Measurements from ENCODE around the gene CBS.
"Not testable (repeated sequence)": the region's sequence is repeated elsewhere in the genome, so short reads cannot be mapped to it uniquely, and the experiment has no call there.

CBS gene

DNA sequence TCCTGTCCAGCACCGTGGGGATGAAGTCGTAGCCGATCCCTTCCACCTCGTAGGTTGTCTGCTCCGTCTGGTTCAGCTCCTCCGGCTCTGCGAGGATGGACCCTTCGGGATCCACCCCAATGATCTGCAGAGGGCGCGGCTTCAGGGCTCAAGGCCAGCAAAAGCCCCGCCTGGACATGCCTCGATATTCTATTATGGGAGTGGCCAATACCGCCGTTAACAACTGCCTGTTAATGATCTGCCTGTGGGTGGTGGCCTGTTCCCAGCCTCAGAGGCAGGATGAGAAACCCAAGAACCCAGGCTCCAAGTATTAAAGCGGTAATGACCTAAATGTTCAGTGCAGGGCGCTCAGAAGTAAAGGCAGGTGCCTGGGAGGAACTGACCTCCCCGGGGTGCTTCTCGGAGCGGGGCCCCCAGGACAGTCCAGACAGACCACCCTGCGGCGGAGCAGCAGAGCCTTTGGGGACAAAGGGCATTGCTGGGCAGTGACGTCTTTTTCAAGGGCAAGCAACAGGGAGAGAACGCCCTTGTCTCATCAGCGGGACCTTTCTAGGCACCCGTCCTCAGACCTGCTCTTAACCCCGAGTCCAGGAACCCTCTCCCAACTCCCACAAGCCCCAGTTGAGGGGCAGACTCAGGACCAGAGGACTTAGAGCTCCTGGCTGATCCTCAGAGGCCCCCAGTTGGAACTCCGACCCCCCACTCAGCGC is 12.5 kb downstream of the CBS start:
- ATAC-seq (replicated peaks; ENCODE audit: extremely low read depth, poor library complexity, severe bottlenecking); H3K27me3 Mint-ChIP-seq; H3K36me3 Mint-ChIP-seq (ENCODE audit: insufficient read depth); H3K9me3 Mint-ChIP-seq; H3K4me3 Mint-ChIP-seq; H3K27ac Mint-ChIP-seq (ENCODE audit: low read depth); DNase-seq (ENCODE audit: low spot score in 2 of 2); H3K4me1 Mint-ChIP-seq: not testable (repeated sequence)

DNA sequence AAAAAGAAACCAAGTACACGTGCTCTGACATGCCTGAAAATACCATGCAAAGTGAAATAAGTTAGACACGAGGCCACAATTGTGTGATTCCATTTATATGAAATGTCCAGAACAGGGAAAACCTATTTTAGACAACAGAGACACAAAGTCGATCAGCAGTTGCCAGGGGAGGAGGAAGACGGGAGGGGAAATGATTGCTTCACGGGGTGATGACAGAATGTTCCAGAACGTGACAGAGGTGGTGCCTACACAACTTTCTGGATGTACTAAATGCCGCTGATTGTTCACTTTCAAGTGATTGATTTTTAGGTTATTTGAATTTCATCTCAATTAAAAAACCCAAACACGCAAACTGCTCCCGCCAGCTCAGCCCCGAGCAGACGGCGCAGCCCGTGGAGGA is 22.5 kb downstream of the CBS start:
- not testable (repeated sequence) for ATAC-seq (replicated peaks; ENCODE audit: extremely low read depth, poor library complexity, severe bottlenecking); H3K9me3 Mint-ChIP-seq; H3K27me3 Mint-ChIP-seq; H3K4me3 Mint-ChIP-seq; DNase-seq (ENCODE audit: low spot score in 2 of 2); H3K36me3 Mint-ChIP-seq (ENCODE audit: insufficient read depth); H3K4me1 Mint-ChIP-seq; H3K27ac Mint-ChIP-seq (ENCODE audit: low read depth)

DNA sequence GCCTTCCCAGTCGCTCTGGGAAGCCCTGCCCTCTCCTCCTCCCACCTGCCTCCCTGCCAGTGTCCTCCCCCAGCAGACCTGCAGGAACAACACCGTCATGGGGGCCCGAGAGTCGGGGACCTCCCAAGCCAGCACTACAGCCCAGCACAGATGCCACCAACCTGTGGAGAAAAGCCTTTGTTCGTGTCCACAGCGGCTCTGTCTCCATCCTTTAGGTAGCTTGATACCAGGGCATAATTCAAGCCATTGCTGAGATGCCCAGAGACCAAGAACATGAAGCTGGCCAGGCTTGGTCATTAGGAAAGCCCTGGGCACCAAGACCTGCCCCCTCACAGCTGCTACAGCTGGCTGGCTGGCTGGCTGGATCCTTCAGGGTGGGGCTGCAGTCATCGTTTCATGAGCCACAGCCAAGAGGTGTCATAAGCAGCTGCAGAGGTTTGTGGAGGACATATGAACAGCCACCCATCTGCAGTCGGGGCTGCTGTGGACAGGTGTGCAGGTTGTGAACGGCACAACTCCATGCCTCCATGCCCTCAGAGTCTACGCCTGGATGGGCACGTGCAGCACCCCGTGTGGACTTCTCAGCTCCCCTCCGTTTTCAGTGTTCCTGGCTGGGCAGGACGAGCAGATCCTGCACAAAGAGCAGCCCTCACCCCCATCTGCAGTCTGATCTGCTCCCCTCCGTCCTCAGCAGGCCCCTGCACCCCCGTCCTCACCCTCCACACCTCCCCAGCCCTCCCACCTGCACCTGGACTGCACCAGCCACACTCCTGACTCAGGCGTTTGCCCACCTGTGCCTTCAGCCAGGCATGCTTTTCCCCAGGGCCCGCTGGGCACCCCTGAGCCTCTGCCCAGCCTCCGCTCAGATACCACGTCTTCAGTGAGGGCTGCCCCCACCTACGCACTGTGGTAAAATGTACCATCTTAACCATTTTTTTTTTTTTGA is 29.5 kb downstream of the CBS start:
- not testable (repeated sequence) for DNase-seq (ENCODE audit: low spot score in 2 of 2); H3K9me3 Mint-ChIP-seq; H3K36me3 Mint-ChIP-seq (ENCODE audit: insufficient read depth); H3K27ac Mint-ChIP-seq (ENCODE audit: low read depth); H3K27me3 Mint-ChIP-seq; H3K4me1 Mint-ChIP-seq
- H3K4me3 Mint-ChIP-seq = peak overlapping the region; percentile 55
- peak; percentile 54 for ATAC-seq (replicated peaks; ENCODE audit: extremely low read depth, poor library complexity, severe bottlenecking)

DNA sequence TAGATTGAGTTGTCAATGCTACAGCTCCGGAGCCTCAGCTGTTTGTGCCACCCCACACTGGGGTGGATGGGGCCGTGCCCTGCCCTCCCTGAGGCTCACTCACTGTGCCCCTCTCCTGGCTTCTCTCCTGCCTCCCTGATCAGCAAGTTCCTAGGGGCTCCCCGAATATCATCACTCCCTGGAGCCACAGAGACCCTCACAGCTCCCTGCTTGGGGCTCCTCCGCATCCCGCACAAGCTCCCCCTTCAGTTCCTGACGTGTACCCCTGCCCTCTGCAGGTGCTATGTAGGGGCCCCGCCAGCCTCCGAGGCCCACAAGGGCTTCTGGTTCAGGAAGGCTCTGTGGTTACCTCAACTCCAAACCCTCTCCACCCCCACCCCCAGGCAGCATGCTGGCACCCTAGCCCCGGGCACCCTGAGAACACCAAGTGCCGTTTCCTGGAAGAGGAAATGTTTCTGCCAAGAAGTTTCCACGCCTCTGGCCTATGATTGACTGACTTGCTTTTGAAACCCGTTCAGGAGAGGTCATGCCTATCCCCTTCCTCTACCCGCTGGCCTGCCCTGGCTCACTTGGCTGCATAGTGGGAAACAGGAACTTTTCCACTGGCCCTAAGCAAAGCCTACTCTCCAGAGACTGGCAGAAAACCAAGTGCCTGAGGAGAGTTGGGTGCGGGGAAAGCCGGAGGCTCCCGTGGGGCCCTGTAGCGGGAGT is 30.3 kb downstream of the CBS start:
- DNase-seq (ENCODE audit: low spot score in 2 of 2); H3K36me3 Mint-ChIP-seq (ENCODE audit: insufficient read depth); H3K9me3 Mint-ChIP-seq; H3K4me1 Mint-ChIP-seq; H3K27me3 Mint-ChIP-seq: not testable (repeated sequence)
- ATAC-seq (replicated peaks; ENCODE audit: extremely low read depth, poor library complexity, severe bottlenecking) = peak; percentile 66
- Mint-ChIP-seq H3K4me3 (peak overlapping the region; percentile 55), H3K27ac (ENCODE audit: low read depth) (peak overlapping the region; percentile 68)

DNA sequence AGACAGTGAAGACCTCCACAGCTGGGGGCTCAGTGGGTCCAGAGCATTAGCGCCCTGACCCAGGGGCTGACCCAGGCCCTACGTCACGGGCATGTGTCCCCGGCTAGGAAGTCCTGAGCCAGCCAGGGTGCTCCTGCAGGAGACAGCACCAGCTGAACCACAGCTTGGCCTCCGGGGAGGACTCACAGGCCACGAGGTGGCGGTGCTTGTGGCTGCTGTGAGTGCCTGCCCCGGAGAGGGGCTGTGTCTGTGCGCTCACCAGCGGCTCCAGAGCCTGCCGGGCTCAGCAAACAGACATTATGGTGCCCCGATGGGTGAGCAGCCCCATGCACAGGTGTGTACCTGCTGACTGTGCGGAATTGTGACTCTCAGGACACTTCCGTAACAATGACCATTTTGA is 31.1 kb downstream of the CBS start:
- not testable (repeated sequence) for H3K4me3 Mint-ChIP-seq; H3K27ac Mint-ChIP-seq (ENCODE audit: low read depth); H3K4me1 Mint-ChIP-seq; H3K36me3 Mint-ChIP-seq (ENCODE audit: insufficient read depth); ATAC-seq (replicated peaks; ENCODE audit: extremely low read depth, poor library complexity, severe bottlenecking); H3K27me3 Mint-ChIP-seq; H3K9me3 Mint-ChIP-seq; DNase-seq (ENCODE audit: low spot score in 2 of 2)

DNA sequence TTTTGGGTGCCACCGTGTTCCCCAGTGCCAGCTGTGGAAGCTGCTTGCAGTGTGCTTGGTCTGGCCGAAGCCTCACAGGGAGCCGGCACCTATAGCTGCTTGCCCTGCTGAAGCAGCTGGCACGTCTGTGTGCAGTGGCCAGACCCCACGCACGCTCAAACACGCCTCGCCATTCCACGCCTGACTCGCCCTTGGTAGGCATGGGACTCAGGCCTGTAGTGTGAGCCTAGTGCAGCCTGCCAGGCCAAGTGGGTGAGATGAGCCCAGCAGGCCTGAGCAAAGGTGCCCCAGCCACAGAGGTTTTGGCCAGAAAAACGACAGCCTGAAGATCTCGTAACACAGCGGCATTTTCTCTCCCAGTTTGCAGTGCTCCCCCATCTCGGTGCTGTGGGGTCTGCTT is 32.3 kb downstream of the CBS start:
- H3K4me3 Mint-ChIP-seq; H3K27me3 Mint-ChIP-seq; H3K27ac Mint-ChIP-seq (ENCODE audit: low read depth); H3K4me1 Mint-ChIP-seq; DNase-seq (ENCODE audit: low spot score in 2 of 2); H3K9me3 Mint-ChIP-seq; H3K36me3 Mint-ChIP-seq (ENCODE audit: insufficient read depth); ATAC-seq (replicated peaks; ENCODE audit: extremely low read depth, poor library complexity, severe bottlenecking): not testable (repeated sequence)

DNA sequence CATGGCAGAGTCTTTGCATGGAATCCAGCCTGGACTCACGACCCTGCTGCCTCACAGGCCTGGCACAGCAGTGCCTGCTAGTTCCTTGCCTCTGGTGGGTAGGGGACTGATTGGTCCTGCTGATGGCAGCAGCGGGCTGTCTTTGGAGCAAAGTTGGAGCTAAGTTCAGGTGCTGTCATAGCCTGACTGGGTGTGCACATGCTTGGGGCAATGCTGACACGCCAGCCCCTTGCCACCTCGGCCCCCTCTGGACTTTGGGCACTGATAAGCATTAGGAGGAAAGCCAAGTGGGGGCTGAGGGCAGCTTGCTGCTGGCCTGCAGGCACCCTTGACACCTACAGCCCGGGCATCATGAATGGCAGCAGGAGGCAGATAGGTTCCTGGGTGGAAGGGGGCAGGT is 33.5 kb downstream of the CBS start:
- not testable (repeated sequence) for H3K4me3 Mint-ChIP-seq; DNase-seq (ENCODE audit: low spot score in 2 of 2); H3K27ac Mint-ChIP-seq (ENCODE audit: low read depth); H3K27me3 Mint-ChIP-seq; H3K36me3 Mint-ChIP-seq (ENCODE audit: insufficient read depth); H3K4me1 Mint-ChIP-seq; H3K9me3 Mint-ChIP-seq; ATAC-seq (replicated peaks; ENCODE audit: extremely low read depth, poor library complexity, severe bottlenecking)

DNA sequence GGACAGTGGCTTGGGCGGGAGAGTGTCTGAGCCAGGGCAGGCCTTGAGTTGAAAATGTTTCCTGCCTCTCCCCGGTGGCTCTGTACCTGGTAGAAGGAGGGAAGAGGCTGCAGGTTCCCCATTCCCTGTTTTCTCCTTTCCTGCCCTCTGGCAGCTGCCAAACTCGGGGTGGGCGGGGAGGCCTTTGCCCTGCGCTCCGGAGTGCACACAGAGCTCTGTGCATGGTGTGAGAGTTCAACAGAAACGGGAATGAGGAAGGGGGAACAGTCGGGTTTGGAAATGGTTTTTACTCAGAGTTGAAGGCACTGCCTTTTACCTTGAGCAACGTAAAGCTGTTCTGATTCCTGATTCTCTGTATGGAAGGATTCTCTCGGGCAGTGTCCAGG is 37.0 kb downstream of the CBS start:
- not testable (repeated sequence) for ATAC-seq (replicated peaks; ENCODE audit: extremely low read depth, poor library complexity, severe bottlenecking); H3K27me3 Mint-ChIP-seq; H3K4me3 Mint-ChIP-seq; DNase-seq (ENCODE audit: low spot score in 2 of 2); H3K36me3 Mint-ChIP-seq (ENCODE audit: insufficient read depth); H3K4me1 Mint-ChIP-seq; H3K9me3 Mint-ChIP-seq; H3K27ac Mint-ChIP-seq (ENCODE audit: low read depth)

DNA sequence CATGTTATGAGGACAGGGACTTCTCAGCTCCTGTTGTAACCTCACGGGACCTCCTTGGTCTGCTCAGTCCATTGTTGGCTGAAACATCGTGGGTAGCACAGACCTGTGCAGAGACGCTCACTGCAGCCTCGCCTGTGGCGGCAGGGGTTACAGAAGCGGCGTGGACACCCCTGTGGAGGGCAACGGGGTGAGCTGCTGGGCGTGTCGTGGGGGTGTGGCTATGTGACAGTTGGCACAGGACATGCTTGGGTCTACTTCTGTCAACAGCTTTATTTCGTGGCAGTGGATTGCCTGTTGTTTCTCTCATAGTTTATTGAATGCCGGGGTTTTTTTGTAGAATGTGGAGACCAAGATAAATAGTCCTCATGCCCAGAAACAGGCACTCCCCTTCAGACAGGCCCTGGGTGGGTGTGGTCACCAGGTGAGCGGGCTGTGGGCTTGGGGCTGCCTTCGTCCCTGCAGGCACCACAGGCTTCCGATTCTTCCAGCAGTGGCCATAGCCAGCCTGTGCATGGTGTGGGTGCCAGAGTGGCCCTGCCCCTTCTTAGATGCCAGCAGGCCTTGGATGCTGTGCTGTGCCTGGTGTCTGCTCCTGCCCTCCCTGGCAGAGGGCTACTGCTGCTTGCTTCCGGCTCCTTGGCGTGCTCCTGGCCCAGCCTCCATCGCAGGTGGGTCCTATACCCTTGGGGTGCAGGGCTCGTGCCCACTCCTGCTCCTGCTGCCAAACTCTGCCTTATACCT is 37.5 kb downstream of the CBS start:
- H3K27ac Mint-ChIP-seq (ENCODE audit: low read depth); H3K4me1 Mint-ChIP-seq: not testable (repeated sequence)

DNA sequence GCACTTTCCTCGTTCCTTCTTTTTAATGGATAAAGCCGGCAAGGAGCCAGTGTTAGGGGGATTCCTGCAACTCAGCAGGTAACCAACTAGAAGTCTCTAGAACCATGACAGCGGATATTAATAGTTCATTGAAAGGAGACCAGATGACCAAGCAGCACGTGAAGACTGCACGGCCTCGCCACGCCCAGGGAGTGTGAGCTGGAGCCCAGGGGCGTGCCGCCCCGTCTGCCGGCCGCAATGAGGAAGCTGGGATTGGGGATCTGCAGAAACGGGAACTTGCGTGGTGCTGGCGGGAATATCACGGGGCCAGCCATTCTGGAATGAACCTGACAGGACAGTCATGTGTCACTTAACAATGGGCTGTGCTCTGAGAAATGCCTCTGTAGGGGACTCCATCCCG is 38.7 kb downstream of the CBS start:
- not testable (repeated sequence) for H3K36me3 Mint-ChIP-seq (ENCODE audit: insufficient read depth); ATAC-seq (replicated peaks; ENCODE audit: extremely low read depth, poor library complexity, severe bottlenecking)

More for the DNA sequence above, 37.5 kb downstream of the CBS start:
- H3K27me3 Mint-ChIP-seq; DNase-seq (ENCODE audit: low spot score in 2 of 2); H3K9me3 Mint-ChIP-seq; H3K4me3 Mint-ChIP-seq; H3K36me3 Mint-ChIP-seq (ENCODE audit: insufficient read depth); ATAC-seq (replicated peaks; ENCODE audit: extremely low read depth, poor library complexity, severe bottlenecking): not testable (repeated sequence)

DNA sequence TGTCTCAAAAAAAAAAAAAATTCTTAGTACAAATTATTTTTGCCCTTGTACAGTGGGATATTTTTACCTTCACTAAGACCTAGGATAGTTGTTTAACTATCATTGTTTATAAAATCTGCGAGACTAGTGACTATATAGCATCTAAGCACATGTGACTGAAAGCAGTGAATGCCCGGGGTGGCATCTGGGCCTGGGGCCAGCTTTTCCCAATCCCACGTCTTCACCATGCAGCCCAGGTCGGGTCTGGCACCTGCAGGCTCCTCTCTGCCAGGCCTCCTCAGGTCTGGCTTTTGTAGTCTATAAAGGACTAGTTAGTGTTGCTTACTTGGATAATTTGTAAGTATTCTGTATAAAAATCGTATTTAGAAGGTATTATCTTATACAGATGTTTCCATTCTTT is 40.8 kb downstream of the CBS start:
- Mint-ChIP-seq H3K27ac (ENCODE audit: low read depth) (no peak overlapping the region), H3K9me3 (no peaks in the 10 kb centered on the region), H3K4me1 (no peaks in the 10 kb centered on the region)

More for the DNA sequence above, 38.7 kb downstream of the CBS start:
- H3K27me3 Mint-ChIP-seq; H3K4me1 Mint-ChIP-seq; H3K4me3 Mint-ChIP-seq; H3K27ac Mint-ChIP-seq (ENCODE audit: low read depth); H3K9me3 Mint-ChIP-seq; DNase-seq (ENCODE audit: low spot score in 2 of 2): not testable (repeated sequence)

DNA sequence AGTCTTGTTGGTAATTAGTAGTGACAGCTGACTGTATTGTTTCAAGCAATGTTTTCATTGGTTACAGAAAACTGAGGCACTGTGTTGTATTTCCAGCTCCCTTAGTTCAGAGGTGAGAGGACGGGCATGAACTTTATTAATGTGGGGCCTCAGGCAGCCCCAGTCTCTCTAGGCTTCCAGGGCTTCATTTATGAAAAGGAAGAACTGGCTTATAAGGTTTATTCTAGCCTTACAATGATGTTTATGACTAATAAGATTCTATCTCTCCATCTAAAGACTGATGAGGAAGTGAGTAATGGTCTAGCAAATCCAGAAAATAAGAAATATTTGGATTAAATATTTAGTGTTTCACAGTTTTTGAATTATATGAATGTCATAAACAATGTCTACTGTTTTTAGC is 41.5 kb downstream of the CBS start:
- Mint-ChIP-seq H3K27me3 (no peaks in the 10 kb centered on the region), H3K4me3 (no peak overlapping the region), H3K36me3 (ENCODE audit: insufficient read depth) (peaks cover 18% of the 10 kb centered on the region), H3K4me1 (no peaks in the 10 kb centered on the region), H3K9me3 (no peaks in the 10 kb centered on the region), H3K27ac (ENCODE audit: low read depth) (no peak overlapping the region)
- ATAC-seq (replicated peaks; ENCODE audit: extremely low read depth, poor library complexity, severe bottlenecking) (no peak), DNase-seq (ENCODE audit: low spot score in 2 of 2) (no peak)

More for the DNA sequence above, 40.8 kb downstream of the CBS start:
- no peak for ATAC-seq (replicated peaks; ENCODE audit: extremely low read depth, poor library complexity, severe bottlenecking)
- no peaks in the 10 kb centered on the region for H3K27me3 Mint-ChIP-seq
- no peak for DNase-seq (ENCODE audit: low spot score in 2 of 2)
- H3K4me3 Mint-ChIP-seq = no peak overlapping the region
- peaks cover 17% of the 10 kb centered on the region for H3K36me3 Mint-ChIP-seq (ENCODE audit: insufficient read depth)
